ENCODE measurements around the gene COG4. TPM values are rescaled to one million over a fixed set of nuclear protein-coding genes. Genes with fewer than 3 reads are reported as not detected.
"Not testable (repeated sequence)": the region's sequence is repeated elsewhere in the genome, so short reads cannot be mapped to it uniquely, and the experiment has no call there.

Gene COG4
- total RNA-seq, 1 donor from 2014 or later, result 42.6 TPM

DNA sequence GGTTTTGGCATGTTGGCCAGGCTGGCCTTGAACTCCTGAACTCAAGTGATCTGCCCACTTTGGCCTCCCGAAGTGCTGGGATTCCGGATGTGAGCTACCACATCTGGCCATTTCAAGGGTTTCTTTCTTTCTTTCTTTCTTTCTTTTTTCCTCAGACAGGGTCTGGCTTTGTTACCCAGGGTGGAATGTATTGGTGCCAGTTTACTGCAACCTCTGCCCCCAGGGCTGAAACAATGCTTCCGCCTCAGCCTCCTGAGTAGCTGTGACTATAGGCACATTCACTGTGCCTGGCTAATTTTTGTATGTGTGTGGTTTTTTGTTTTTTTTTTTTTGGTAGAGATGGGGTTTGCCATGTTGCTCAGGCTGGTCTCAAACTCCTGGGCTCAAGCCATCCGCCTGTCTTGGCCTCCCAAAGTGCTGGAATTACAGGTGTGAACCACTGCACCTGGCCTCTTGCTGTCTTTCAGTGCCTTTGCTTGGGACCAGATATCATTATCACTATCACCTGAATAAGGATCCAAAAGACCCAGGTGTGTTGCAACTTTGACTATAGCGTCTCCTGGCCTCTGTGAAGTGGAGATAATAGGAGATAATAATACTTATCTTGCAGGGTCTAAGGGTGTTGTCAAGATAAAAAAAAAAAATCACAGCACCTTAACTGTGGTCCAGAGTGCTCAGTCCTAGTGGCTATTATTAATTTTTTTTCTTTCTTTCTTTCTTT lies 65.7 kb downstream of the COG4 start:
- no peak for DNase-seq (ENCODE audit: low spot score)

- DNase-seq (ENCODE audit: low spot score), result no peak
Observed at GRCh38 chr16:70455910-70456309, 67.4 kb downstream of the COG4 start.

DNA sequence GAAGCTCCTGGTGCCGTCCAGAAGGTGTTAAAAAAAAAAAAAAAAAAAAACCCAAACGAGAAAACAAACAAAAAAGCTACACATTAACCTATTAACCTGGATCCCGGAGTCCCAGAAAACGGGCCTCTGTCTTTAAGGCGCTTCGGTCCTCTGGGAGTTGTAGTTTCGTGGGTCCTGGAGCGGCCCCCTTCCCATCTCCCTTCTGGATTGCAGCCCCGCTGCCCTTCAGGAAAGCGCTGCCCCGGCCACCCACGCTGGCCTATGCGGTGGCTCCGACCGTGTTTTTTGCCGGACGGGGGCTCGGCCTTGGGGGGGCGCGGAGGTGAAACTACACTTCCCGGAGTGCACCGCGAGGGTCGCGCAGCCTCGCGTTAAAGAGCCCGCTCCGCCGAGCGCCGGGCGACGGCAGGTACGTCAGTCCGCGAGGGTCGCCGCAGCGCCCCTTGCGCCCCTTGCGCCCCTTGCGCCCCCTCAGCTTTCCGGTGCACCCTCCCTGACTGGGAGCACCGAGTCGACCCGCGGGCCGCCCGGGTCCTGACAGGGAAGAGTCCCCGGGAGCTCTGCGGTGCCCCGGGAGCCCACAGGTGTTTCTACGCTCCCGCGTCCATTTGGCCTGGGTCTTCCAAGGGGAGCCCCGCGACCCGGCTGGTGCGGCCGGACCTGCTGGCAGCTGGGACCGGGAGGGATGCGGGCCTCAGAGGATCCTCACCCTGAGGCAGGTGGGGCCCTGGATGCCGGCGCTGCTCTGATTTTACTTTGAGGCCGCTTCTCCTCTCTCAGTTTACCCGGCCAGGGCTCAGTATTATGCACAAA lies 68.9 kb downstream of the COG4 start, which contains the start of gene FCSK:
Gene FCSK, plus strand, starts transcription at position 374 of the 813 bp plus-strand sequence. CDS start 8,596 bp downstream, outside the sequence.
- peak; percentile 83 for DNase-seq (ENCODE audit: low spot score)

- DNase-seq (ENCODE audit: low spot score), result no peak
Observed at GRCh38 chr16:70453892-70454221, 69.5 kb downstream of the COG4 start.

DNA sequence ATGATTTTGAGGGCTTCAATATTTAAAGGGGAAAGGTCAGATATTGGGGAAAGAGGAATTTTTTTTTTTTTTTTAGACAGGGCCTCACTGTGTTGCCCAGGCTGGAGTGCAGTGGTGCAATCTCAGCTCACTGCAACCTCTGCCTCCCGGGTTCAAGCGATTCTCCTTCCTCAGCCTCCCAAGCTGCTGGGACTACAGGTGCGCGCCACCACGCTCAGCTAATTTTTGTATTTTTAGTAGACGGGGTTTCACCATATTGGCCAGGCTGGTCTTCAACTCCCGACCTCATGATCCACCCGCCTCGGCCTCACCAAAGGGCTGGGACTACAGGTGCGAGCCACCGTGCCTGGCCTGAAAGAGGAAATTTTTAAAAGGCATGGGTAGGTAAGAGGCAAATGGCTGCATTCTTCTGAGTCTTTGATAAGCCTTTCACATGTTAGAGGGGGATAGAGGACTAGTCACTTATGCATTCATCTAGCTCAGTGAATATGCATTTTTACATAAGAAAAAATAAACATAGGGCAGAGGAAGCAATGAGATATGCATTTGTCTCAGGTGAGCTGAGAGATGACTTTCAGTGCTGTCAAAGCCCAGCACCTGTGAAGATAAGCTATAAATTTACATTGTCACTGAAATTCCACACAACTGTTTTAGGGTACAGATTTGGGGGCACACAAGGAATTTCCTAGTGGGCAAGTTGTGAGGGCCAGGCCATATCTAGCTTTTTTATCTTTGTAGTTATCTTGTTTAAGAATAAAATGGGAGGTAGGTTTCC lies 70.0 kb downstream of the COG4 start:
- DNase-seq (ENCODE audit: low spot score), result no peak

GRCh38 chr16:70451004-70451340 lies 72.4 kb downstream of the COG4 start:
- not testable (repeated sequence) for DNase-seq (ENCODE audit: low spot score)

- not testable (repeated sequence) for DNase-seq (ENCODE audit: low spot score)
Observed at GRCh38 chr16:70450142-70451003, 73.0 kb downstream of the COG4 start.

GRCh38 chr16:70448075-70448474 lies 75.3 kb downstream of the COG4 start:
- DNase-seq (ENCODE audit: low spot score), result no peak

DNA sequence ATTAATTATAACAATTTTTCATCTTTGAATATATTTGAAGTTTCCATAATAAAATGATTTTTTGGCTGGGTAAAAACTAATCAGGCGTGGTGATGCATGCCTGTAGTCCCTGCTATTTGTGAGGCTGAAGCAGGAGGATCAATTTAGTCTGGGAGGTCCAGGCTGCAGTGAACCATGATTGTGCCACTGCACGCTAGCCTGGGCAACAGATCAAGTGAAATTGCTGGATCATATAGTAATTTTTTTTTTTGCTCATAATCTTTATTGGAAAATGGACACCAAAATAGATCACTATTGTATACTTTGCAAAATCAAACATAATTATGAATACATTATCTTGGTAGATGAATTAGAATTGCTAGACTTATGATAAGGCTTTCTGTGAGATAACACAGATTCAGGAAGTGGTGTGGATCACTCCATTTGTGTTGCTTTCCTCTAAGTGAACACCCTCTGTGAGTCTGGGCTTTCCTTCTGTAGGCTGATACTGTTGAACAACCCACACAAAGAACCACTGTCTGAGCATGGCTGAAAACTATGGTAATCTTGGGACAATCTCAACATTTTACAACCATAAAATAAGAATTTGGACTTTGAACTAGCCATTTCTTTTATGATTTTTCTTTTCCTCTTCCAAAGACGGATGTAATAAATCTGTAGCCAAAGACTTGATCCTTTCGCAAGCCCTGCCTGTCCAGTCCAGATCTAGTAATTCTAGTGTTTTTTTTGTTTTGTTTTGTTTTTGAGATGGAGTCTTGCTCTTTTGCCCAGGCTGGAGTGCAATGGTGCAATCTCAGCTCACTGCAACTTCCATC lies 78.9 kb downstream of the COG4 start:
- DNase-seq (ENCODE audit: low spot score), result no peak

GRCh38 chr16:70442344-70442743 lies 81.0 kb downstream of the COG4 start:
- no peak for DNase-seq (ENCODE audit: low spot score)

DNA sequence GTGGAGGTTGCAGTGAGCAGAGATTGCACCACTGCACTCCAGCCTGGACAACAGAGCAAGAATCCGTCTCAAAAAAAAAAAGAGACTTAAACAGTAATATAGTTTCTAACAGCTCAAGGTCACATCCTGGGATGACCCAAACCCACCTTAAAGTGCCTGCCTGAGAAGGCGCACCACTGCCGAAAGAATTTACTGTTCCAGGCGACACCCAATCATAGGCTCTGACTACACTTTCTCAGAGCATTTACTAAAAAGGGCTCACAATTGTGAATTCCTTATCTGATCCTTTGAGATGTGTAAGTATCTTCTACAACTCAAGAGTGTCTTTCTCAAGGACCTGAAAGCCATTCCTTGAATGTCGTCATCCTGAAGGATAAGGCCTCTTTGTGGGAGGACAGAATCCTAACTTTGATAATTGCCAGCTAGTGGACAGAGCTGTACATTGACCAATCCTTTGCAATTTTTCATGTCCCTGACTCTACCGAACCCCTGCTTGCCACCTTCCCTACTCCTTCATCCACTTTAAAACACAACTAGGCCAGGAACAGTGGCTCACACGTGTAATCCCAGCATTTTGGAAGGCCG lies 81.9 kb downstream of the COG4 start:
- DNase-seq (ENCODE audit: low spot score), result no peak

GRCh38 chr16:70440009-70440692 lies 83.2 kb downstream of the COG4 start:
- DNase-seq (ENCODE audit: low spot score), result no peak

GRCh38 chr16:70438969-70439862 lies 84.1 kb downstream of the COG4 start, which contains the start of gene ST3GAL2:
TSS of gene ST3GAL2 (minus strand) at chr16:70439100. CDS start at chr16:70398530, 40,570 bp downstream.
- DNase-seq (ENCODE audit: low spot score), result peak; percentile 98

GRCh38 chr16:70438585-70438968 lies 84.8 kb downstream of the COG4 start:
- DNase-seq (ENCODE audit: low spot score), result no peak

DNA sequence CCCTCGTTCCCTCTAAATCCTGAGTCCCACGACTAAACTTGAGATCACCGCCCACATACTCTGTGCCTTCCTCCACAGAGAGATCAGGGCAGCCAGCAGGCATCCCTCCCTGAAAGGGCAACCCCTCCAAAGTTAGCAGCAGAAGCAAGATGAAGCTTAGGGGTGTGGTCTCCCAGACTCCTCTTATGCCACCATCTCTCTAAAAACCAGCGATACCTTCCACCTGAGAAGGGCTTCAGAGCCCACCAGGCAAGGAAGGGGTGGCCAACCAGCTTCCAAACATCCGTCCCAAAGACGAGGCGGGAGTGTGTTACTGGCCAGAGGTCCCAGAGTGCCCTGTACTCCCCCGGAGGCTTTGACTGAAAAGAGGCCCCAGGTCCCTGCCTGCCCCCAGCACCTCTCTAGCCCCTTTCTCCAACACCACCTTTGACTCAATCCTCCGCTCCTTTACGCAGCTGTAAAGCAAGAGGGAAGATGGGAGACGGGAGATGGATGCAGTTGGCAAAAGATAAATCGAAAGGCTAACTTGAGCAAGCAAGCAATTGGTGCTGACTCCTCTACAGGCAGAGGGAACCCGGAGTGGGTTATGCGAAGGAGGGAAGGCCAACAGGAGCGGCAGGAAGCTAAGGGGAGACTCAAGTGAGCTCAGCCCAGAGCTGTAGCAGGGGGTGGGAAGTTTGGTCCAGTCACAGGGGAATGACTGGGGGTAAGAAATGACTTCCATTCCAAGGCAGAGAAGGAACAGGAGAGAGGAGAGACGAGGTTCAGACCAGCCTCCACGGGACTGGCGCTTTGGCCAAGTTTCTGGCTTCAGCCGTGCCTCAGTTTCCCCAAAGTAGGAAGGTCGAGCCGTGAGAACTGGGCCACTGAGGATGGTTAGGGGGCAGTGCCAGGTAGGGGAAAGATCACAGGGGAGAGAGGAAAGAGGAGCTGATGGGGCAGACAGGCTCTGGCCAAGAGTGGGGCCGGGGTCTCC lies 85.5 kb downstream of the COG4 start:
- peak; percentile 71 for DNase-seq (ENCODE audit: low spot score)

GRCh38 chr16:70437017-70437581 lies 86.3 kb downstream of the COG4 start:
- peak; percentile 90 for DNase-seq (ENCODE audit: low spot score)
